DMS 273 (cell line): ENCODE results near the gene NAV3.

Experiments
- DNase-seq: peaks from one replicate; lab custom pipeline; 2025; ENCODE audit not compliant: unreplicated experiment; lab: John Stamatoyannopoulos, UW

The NAV3 gene

GRCh38 chr12:77979597-77980250, 149.0 kb downstream of the NAV3 start:
- DNase-seq = no peak

- DNase-seq = no peak
These were observed 150.1 kb downstream of the NAV3 start for GRCh38 chr12:77980782-77981181.

- no peak for DNase-seq
These were observed 153.2 kb downstream of the NAV3 start for GRCh38 chr12:77983859-77984258.

- DNase-seq = no peak
These were observed 162.1 kb downstream of the NAV3 start for GRCh38 chr12:77992760-77993159.

GRCh38 chr12:77993658-77994057, 163.0 kb downstream of the NAV3 start:
- no peak for DNase-seq

- DNase-seq = no peak
These were observed 164.9 kb downstream of the NAV3 start for GRCh38 chr12:77995436-77996167.

GRCh38 chr12:77996670-77997069, 166.0 kb downstream of the NAV3 start:
- no peak for DNase-seq

- DNase-seq = no peak
These were observed 167.6 kb downstream of the NAV3 start for GRCh38 chr12:77998236-77998786.

- DNase-seq = no peak
These were observed 168.5 kb downstream of the NAV3 start for GRCh38 chr12:77999074-77999715.

- peak; percentile 49 for DNase-seq
These were observed 172.2 kb downstream of the NAV3 start for GRCh38 chr12:78002878-78003277.

GRCh38 chr12:78004249-78005093, 173.8 kb downstream of the NAV3 start:
- DNase-seq = no peak

GRCh38 chr12:78005094-78005492, 174.4 kb downstream of the NAV3 start:
- no peak for DNase-seq

- no peak for DNase-seq
These were observed 176.5 kb downstream of the NAV3 start for GRCh38 chr12:78007173-78007572.

- no peak for DNase-seq
These were observed 178.3 kb downstream of the NAV3 start for GRCh38 chr12:78009031-78009430.

GRCh38 chr12:78018171-78018910, 187.6 kb downstream of the NAV3 start:
- peak; percentile 0 for DNase-seq

- no peak for DNase-seq
These were observed 188.2 kb downstream of the NAV3 start for GRCh38 chr12:78018939-78019338.

- no peak for DNase-seq
These were observed 197.7 kb downstream of the NAV3 start for GRCh38 chr12:78028426-78028825.

- no peak for DNase-seq
These were observed 203.3 kb downstream of the NAV3 start for GRCh38 chr12:78034025-78034424.

- no peak for DNase-seq
These were observed 205.4 kb downstream of the NAV3 start for GRCh38 chr12:78035901-78036606.

- DNase-seq = no peak
These were observed 206.2 kb downstream of the NAV3 start for GRCh38 chr12:78036874-78037273.
